Endothelial cell of umbilical vein (primary cell): ENCODE data around the gene MYO16. TPM values are rescaled to one million over a fixed set of nuclear protein-coding genes. Genes with fewer than 3 reads are reported as not detected.

Experiments used
- BruUV-seq: library from RNA; stranded (reverse); fragments of 400-500 nt; replicated peaks from 2 replicates; lab custom pipeline; 2021; lab: Mats Ljungman, UMichigan
- CTCF ChIA-PET: fragments of 300-600, 350-600 bp; sonication (Branson Sonifier 250); formaldehyde crosslinking; loops from one replicate; lab custom pipeline; 2021; ENCODE audit warnings: antibody characterized with exemption, inconsistent platforms; lab: Charles Lee
- POLR2A ChIA-PET: fragments of 300-600, 350-600 bp; sonication (Branson Sonifier 250); formaldehyde crosslinking; loops from one replicate; lab custom pipeline; 2021; ENCODE audit warnings: antibody characterized with exemption, inconsistent platforms; lab: Charles Lee
- DNase-seq: peaks from one replicate; pipeline ENCODE4 v3.0.0-alpha.2; 2011; ENCODE audit warnings: low read depth, low spot score
- FAIRE-seq: peaks from 2 replicates; lab custom pipeline; 2011; peaks lifted over from hg19 to GRCh38; lab: Jason Lieb, UNC
- H2AFZ ChIP-seq: 2 replicates; pipeline ENCODE4 v1.6.0; 2012; ENCODE audit warnings: low read depth, low read length, control low read depth, inconsistent platforms
- H3K27ac ChIP-seq: 2 replicates; pipeline ENCODE4 v1.5.1; 2011; ENCODE audit warnings: low read depth, mild to moderate bottlenecking, control low read depth, low read length, moderate library complexity; ENCODE audit not compliant: insufficient read depth
- H3K27me3 ChIP-seq, 2 experiments: 2 replicates each; pipeline versions ENCODE4 v1.6.0 to v1.6.1; 2011; ENCODE audit warnings: low read length in 2 of 2, mixed read lengths in 1 of 2; ENCODE audit not compliant: control insufficient read depth in 2 of 2, insufficient read depth in 2 of 2
- H3K36me3 ChIP-seq, 2 experiments: 2 replicates in 1 of 2; 3 replicates in 1 of 2; pipeline ENCODE4 v1.5.1; 2011; ENCODE audit warnings: low read length in 2 of 2, mild to moderate bottlenecking in 1 of 2, moderate library complexity in 1 of 2; ENCODE audit not compliant: control insufficient read depth in 2 of 2, insufficient read depth in 2 of 2; ENCODE audit errors: extremely low read depth in 1 of 2
- H3K4me1 ChIP-seq: 3 replicates; pipeline ENCODE4 v1.5.1; 2011; ENCODE audit warnings: mild to moderate bottlenecking, low read length; ENCODE audit not compliant: control insufficient read depth, insufficient read depth; ENCODE audit errors: extremely low read depth
- H3K4me2 ChIP-seq: 2 replicates; pipeline ENCODE4 v1.6.1; 2011; ENCODE audit warnings: low read length, control low read depth, mixed read lengths; ENCODE audit not compliant: insufficient read depth
- H3K4me3 ChIP-seq, 3 experiments: fragments of 200-600 bp in 1 of 3; sonication (generic), shearing (Covaris generic) in 1 of 3; replicated peaks in 1 of 3; 2 replicates each; pipeline ENCODE4 v1.5.1; 2011 to 2016; ENCODE audit warnings: control low read depth in 3 of 3, low read length in 3 of 3, mild to moderate bottlenecking in 2 of 3, inconsistent platforms in 1 of 3, low read depth in 1 of 3, moderate library complexity in 1 of 3; ENCODE audit not compliant: insufficient read depth in 1 of 3
- H3K79me2 ChIP-seq: 2 replicates; pipeline ENCODE4 v1.6.0; 2012; ENCODE audit warnings: low read length, inconsistent platforms; ENCODE audit not compliant: control insufficient read depth, insufficient read depth
- H3K9ac ChIP-seq: replicated peaks from 2 replicates; pipeline ENCODE3; 2011; ENCODE audit warnings: low read length, control low read depth; ENCODE audit not compliant: insufficient read depth; ENCODE audit errors: extremely low read depth
- H3K9me1 ChIP-seq: replicated peaks from 3 replicates; pipeline ENCODE4 v1.6.0; 2011; ENCODE audit warnings: mild to moderate bottlenecking, low read length; ENCODE audit not compliant: control insufficient read depth, insufficient read depth; ENCODE audit errors: extremely low read depth
- H3K9me3 ChIP-seq: replicated peaks from 2 replicates; pipeline ENCODE4 v1.5.1; 2012; ENCODE audit warnings: low read length, inconsistent platforms; ENCODE audit not compliant: control insufficient read depth, insufficient read depth
- H4K20me1 ChIP-seq: replicated peaks from 2 replicates; pipeline ENCODE3; 2011; ENCODE audit warnings: mild to moderate bottlenecking, low read length; ENCODE audit not compliant: control insufficient read depth, insufficient read depth; ENCODE audit errors: extremely low read depth
- CTCF ChIP-seq, 2 donors: IDR thresholded peaks; 1 replicate in 1 of 2; 2 replicates in 1 of 2; pipeline ENCODE4 v1.5.1; 2011; ENCODE audit warnings: low read length in 2 of 2, mild to moderate bottlenecking in 2 of 2, moderate library complexity in 2 of 2, control low read depth in 1 of 2, inconsistent platforms in 1 of 2, low read depth in 1 of 2; ENCODE audit not compliant: insufficient read depth in 1 of 2; ENCODE audit errors: extremely low read depth in 1 of 2
- EZH2 ChIP-seq: IDR thresholded peaks from 2 replicates; pipeline ENCODE4 v1.6.1; 2012; ENCODE audit warnings: borderline replicate concordance, low read depth, mild to moderate bottlenecking, moderate library complexity, low read length, inconsistent platforms; ENCODE audit not compliant: severe bottlenecking
- FOS ChIP-seq: IDR thresholded peaks from 2 replicates; pipeline ENCODE4 v1.6.1; 2011; ENCODE audit warnings: mild to moderate bottlenecking, low read length, moderate library complexity, borderline replicate concordance; ENCODE audit not compliant: insufficient read depth
- GATA2 ChIP-seq: IDR thresholded peaks from 2 replicates; pipeline ENCODE4 v1.7.0; 2011; ENCODE audit warnings: low read depth, mild to moderate bottlenecking, moderate library complexity, mixed read lengths, low read length; ENCODE audit not compliant: insufficient read length, insufficient read depth
- JUN ChIP-seq: IDR thresholded peaks from 2 replicates; pipeline ENCODE4 v1.6.1; 2011; ENCODE audit warnings: borderline replicate concordance, low read depth; ENCODE audit not compliant: insufficient read length, insufficient read depth
- MYC ChIP-seq: IDR thresholded peaks from one replicate; pipeline ENCODE4 v1.6.1; 2011; ENCODE audit warnings: mild to moderate bottlenecking, low read depth, low read length
- POLR2A ChIP-seq: IDR thresholded peaks from 2 replicates; pipeline ENCODE4 v1.6.1; 2012; ENCODE audit warnings: low read depth, mild to moderate bottlenecking, control low read depth, low read length
- POLR2AphosphoS5 ChIP-seq: IDR thresholded peaks from 2 replicates; pipeline ENCODE4 v1.6.1; 2012; ENCODE audit warnings: low read depth, mild to moderate bottlenecking, control low read depth, low read length, moderate library complexity; ENCODE audit not compliant: insufficient read depth
- dilution Hi-C: fragments of 300-500 bp; cut with MboI; formaldehyde crosslinking; loops from one replicate; pipeline ENCODE4 v1.15.0; 2019; ENCODE audit warnings: low sequenced_read_pairs; ENCODE audit not compliant: extremely low pct_ligation_motif_present
- intact Hi-C: fragments of 100-400 bp; cut with micrococcal nuclease; formaldehyde crosslinking; loops from one replicate; pipeline ENCODE4 v1.10.0; 2022
- polyA plus RNA-seq, 4 experiments: library from polyadenylated mRNA; depleted of rRNA in 3 of 4; stranded (reverse) in 3 of 4; unstranded in 1 of 4; fragments of >200 nt; gene quantifications; 2 replicates each; pipeline versions ENCODE4 v1.2.1 to v1.2.3, GENCODE V29; 2011 to 2012; ENCODE audit warnings: missing spikeins in 1 of 4
- total RNA-seq: library from RNA; stranded (reverse); gene quantifications from 2 replicates; pipeline ENCODE4 v1.2.3, GENCODE V29; 2021
- TF ChIP-seq, protein P1 (sequence below): IDR thresholded peaks from 2 replicates; pipeline ENCODE4 v1.6.1; 2011; ENCODE audit not compliant: insufficient read depth, insufficient read length

Gene MYO16
- total and polyA plus RNA-seq, 2 donors (not counting 3 experiments of a cell fraction or from before 2014, with no cell fraction given): 0.03 to 0.04 TPM

- no peaks in the 10 kb centered on the region for H4K20me1 ChIP-seq
- H3K36me3 ChIP-seq: no peaks in the 10 kb centered on the region
- FAIRE-seq (no peak), DNase-seq (no peak)
- no peaks in the 10 kb centered on the region for H3K79me2 ChIP-seq
- peaks cover 7% of the 10 kb centered on the region for H3K9me3 ChIP-seq
- no peak overlapping the region for H3K9ac ChIP-seq
- no peaks in the 10 kb centered on the region for H3K4me1 ChIP-seq
- no peaks in the 10 kb centered on the region for H3K27me3 ChIP-seq
- no peaks in the 10 kb centered on the region for H3K9me1 ChIP-seq
- TF ChIP-seq CTCF (IDR thresholded peaks at IDR 0.05; ENCODE audit: extremely low read depth in 1 of 2, insufficient read depth in 1 of 2, low read depth in 1 of 2, low read length in 2 of 2): no peak
- no peak for TF ChIP-seq GATA2
- TF ChIP-seq, protein P1, sequence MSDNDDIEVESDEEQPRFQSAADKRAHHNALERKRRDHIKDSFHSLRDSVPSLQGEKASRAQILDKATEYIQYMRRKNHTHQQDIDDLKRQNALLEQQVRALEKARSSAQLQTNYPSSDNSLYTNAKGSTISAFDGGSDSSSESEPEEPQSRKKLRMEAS: no peak
- TF ChIP-seq POLR2A: no peak
- no peak for TF ChIP-seq EZH2
- TF ChIP-seq MYC: no peak
- no peak overlapping the region for H2AFZ ChIP-seq
- no peak overlapping the region for H3K27ac ChIP-seq
- no peak overlapping the region for H3K4me2 ChIP-seq
- dilution Hi-C loops: no loop called here
- CTCF ChIA-PET: no interaction called here
- no TSS peak for BruUV-seq
- POLR2A ChIA-PET: no interaction called here
- H3K4me3 ChIP-seq: no peak overlapping the region
- intact Hi-C loops: no loop called here
Measured at GRCh38 chr13:108711386-108711785, 82.0 kb downstream of the MYO16 start.

DNA sequence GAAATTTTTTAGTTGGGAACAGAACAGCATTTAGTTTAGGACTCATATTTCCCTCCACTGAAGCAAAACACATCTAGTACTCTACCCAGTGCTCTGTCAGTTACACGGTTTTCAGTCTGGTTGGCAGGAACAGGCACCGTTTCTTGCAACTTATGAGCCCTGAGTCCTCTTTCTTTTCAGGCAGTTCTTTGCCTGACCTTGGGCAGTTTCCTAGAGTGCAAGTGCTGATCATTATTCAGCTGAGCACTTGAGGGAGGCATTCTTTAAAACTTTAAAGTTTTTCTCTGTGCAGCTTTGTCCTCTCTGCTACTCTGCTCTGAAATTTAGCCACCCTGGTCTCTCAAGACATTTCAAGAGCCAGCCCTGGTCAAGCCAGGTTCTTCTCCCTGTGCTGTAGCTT, 96.1 kb downstream of the MYO16 start:
- no peaks in the 10 kb centered on the region for H3K36me3 ChIP-seq
- ChIA-PET POLR2A (no interaction called here), CTCF (no interaction called here)
- no peak overlapping the region for H3K9ac ChIP-seq
- FAIRE-seq: no peak
- H3K9me3 ChIP-seq: peaks cover 11% of the 10 kb centered on the region
- dilution Hi-C loops (no loop called here), intact Hi-C loops (no loop called here)
- no peaks in the 10 kb centered on the region for H3K27me3 ChIP-seq
- H3K27ac ChIP-seq: no peak overlapping the region
- no peaks in the 10 kb centered on the region for H4K20me1 ChIP-seq
- H2AFZ ChIP-seq: no peak overlapping the region
- no peak overlapping the region for H3K4me3 ChIP-seq
- BruUV-seq: no TSS peak
- no peaks in the 10 kb centered on the region for H3K4me1 ChIP-seq
- no peaks in the 10 kb centered on the region for H3K79me2 ChIP-seq
- no peaks in the 10 kb centered on the region for H3K9me1 ChIP-seq
- no peak overlapping the region for H3K4me2 ChIP-seq
- no peak for DNase-seq
- TF ChIP-seq JUN (no peak), CTCF (IDR thresholded peaks at IDR 0.05; ENCODE audit: extremely low read depth in 1 of 2, insufficient read depth in 1 of 2, low read depth in 1 of 2, low read length in 2 of 2) (no peak), EZH2 (no peak), POLR2A (no peak), GATA2 (no peak), MYC (no peak), FOS (no peak), POLR2AphosphoS5 (no peak)
- TF ChIP-seq, protein P1: no peak
